Epithelial cell of esophagus (primary cell): Measurements from ENCODE around the gene NOD2.

ENCODE experiments used
- DNase-seq: peaks from one replicate; pipeline ENCODE4 v3.0.0; 2010; ENCODE audit warnings: low read depth
- H3K4me3 ChIP-seq: 2 replicates; pipeline ENCODE4 v1.5.1; 2011; ENCODE audit warnings: mild to moderate bottlenecking, low read length, control low read depth
- CTCF ChIP-seq: IDR thresholded peaks from 2 replicates; pipeline ENCODE4 v1.5.1; 2011; ENCODE audit warnings: low read depth, mild to moderate bottlenecking, low read length, control low read depth, inconsistent platforms; ENCODE audit not compliant: insufficient read depth; ENCODE audit errors: missing control alignments

NOD2 gene

GRCh38 chr16:50733468-50733867, 40.1 kb downstream of the NOD2 start:
- H3K4me3 ChIP-seq: no peak overlapping the region
- TF ChIP-seq CTCF: no peak
- DNase-seq: no peak

GRCh38 chr16:50735629-50736122, 42.3 kb downstream of the NOD2 start:
- no peak for TF ChIP-seq CTCF
- no peak for DNase-seq

GRCh38 chr16:50736448-50736847, 43.0 kb downstream of the NOD2 start:
- H3K4me3 ChIP-seq: no peak overlapping the region
- TF ChIP-seq CTCF: no peak
- no peak for DNase-seq

More at GRCh38 chr16:50735629-50736122, 42.3 kb downstream of the NOD2 start:
- H3K4me3 ChIP-seq: no peak overlapping the region

- no peak for TF ChIP-seq CTCF
- no peak for DNase-seq
- no peak overlapping the region for H3K4me3 ChIP-seq
Measured at GRCh38 chr16:50737420-50737959, 44.1 kb downstream of the NOD2 start.

- no peak for DNase-seq
- no peak overlapping the region for H3K4me3 ChIP-seq
- no peak for TF ChIP-seq CTCF
Measured at GRCh38 chr16:50739031-50739430, 45.6 kb downstream of the NOD2 start.

GRCh38 chr16:50740736-50741135, 47.3 kb downstream of the NOD2 start:
- TF ChIP-seq CTCF: no peak
- peak; percentile 42 for DNase-seq
- H3K4me3 ChIP-seq: peak overlapping the region; percentile 47

GRCh38 chr16:50741225-50741780, 47.9 kb downstream of the NOD2 start:
- H3K4me3 ChIP-seq: peak overlapping the region; percentile 47
- DNase-seq: peak; percentile 62
- TF ChIP-seq CTCF: no peak
